Measurements from ENCODE around the gene CHST14. TPM values are rescaled to one million over a fixed set of nuclear protein-coding genes. Genes with fewer than 3 reads are reported as not detected.

Gene CHST14
- 1 to 10 TPM; 1.4 to 3.2 (median 2.2) TPM for polyA plus RNA-seq (ENCODE audit: low read depth in 6 of 6)

DNA sequence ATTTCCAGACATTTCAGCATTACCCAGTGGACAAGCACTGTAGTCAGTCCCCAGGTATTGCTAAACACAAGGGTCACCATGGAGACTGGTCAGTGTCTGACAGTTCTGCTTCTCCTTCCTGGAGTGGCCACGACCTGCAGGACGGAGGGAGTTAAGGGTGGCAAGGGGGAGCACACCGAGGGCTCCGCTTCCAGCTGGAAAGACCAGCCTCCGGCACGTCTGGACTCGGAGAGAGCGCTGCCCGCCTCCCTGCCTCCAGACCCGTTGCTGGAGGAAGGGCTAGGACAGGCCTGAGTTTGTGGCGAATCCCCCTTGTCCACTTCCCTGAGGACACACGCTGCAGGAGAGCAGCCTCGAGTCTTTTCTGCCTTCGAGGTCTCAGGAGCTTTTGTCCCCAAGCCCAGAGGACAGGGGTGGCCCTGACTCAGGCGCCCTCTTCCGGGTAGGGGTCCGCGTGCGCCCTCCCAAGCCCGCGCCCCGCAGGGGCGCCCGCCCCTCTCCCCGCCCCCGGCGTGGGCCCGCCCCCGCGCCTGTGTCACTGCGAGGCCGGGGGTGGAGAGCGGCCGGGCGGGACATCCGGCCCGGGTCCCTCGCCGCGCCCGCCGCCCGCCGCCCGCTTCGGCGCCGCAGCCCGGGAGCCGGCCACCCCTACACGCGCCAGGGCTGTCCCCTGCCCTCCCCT lies at the start of gene CHST14:
TSS of gene CHST14 (plus strand) at position 562 of the 682 bp plus-strand sequence. CDS start 230 bp downstream, outside the sequence.
- Mint-ChIP-seq H3K36me3 (no peaks in the 10 kb centered on the region), H3K27me3 (no peaks in the 10 kb centered on the region), H3K4me1 (peaks cover 5 to 26% (median 10%) of the 10 kb centered on the region in 3 donors), H3K27ac (peak within 1 kb of the TSS; percentile 66 to 95 (median 92)), H3K4me3 (peak within 1 kb of the TSS; percentile 86 to 95 (median 88)), H3K9me3 (no peaks in the 10 kb centered on the region)
- DNase-seq (peak; percentile 65), ATAC-seq (ENCODE audit: low read depth in 2 of 2) (peak; percentile 80 to 85)

DNA sequence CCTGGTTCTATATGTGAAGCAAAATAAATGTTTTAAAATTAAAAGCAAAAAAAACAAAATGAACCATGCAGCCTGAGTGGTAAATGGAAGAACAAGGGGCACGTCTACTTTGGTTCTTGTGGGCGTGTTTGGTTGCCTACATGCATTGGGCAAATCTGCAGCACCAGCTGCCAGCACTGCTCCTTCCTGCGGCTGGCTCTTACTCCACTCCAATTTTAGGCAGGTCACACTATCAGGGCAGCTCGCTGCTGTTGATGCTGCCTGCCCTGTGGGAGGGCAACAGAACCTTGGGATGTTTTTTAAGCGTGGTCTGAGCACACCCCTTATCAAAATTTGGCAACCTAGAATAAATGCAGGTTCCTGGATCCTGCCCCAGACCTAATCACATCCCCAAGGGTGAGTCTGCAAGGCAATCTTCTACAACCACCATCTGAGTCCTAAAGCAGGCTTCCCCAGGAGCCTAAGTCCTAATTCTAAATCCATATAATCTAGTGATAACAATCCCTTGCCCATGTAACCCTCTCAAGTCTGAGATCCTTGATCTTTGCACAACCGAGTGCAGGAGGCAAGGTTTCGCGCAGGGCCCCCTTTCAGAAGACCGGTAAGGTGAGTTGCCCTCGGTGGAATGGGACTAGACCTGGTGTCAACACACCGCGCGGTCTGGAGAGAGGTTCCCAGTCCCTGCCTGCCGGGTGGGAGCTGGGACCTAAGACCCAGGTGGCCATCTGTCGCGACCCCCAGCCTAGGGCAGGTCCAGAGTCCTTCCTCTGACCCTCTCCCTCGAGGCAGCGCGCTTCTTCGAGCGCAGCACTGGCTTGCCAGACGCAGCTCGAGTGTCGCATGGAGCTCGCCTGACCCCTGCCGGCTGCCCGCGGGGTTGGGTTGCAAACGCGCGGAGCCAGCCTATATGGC lies 49.3 kb upstream of the CHST14 start:
- Mint-ChIP-seq H3K27me3 (no peaks in the 10 kb centered on the region), H3K27ac (peak overlapping the region in 1 of 6 donors; percentile 47), H3K4me3 (no peak overlapping the region), H3K36me3 (peaks cover 0 to 7% of the 10 kb centered on the region in 2 donors), H3K9me3 (no peaks in the 10 kb centered on the region), H3K4me1 (peaks cover 0 to 8% (median 7%) of the 10 kb centered on the region in 3 donors)
- peak; percentile 71 for DNase-seq
- ATAC-seq (ENCODE audit: low read depth in 2 of 2), result peak; percentile 98 to 99

DNA sequence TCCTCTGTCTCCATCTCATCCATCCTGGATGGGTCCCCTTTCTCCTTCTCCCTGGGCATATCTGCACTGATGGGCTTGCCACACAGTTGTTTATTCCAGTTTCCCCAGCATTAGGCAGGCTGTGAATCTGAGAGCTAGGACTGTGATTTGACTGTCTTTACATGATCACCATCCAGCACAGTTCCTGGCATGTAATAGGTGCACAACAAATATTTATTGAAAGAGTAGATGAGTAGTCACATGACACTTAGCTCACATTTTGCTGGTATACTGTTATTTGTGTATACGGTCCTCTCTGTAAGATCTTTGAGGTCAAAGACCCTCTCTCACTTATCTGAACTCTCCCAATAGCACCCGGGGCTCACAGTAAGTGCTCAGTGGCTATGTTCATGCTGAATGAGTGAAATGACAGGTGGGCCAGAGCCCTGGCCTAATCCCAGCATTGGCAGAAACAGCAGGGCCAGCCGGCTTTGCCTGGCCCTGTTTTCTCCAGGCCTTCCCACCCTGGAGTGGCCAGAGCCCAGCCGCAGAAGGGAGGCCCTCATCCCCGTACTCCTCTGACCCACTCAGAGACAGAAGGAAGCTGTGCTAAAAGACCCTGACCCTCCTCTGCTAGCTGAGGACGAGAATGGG lies 46.2 kb upstream of the CHST14 start:
- Mint-ChIP-seq H3K4me1 (peaks cover 0 to 8% (median 7%) of the 10 kb centered on the region in 3 donors), H3K36me3 (peaks cover 0 to 7% of the 10 kb centered on the region in 2 donors), H3K4me3 (no peak overlapping the region)

DNA sequence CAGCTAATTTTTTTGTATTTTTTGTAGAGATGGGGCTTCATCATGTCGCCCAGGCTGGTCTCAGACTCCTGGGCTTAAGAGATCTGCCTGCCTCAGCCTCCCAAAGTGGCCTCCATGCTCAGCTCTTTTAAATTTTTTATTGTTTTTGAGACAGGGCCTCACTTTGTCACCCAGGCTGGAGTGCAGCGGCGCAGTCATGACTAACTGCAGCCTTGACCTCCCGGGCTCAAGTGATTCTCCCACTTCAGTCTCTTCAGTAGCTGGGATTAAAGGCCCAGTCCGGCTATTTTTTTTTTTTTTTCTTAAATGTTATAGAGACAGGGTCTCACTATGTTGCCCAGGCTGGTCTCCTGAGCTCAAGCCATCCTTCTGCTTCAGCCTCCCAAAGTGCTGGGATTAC lies 45.1 kb upstream of the CHST14 start:
- Mint-ChIP-seq H3K27me3 (no peaks in the 10 kb centered on the region), H3K4me1 (peaks cover 0 to 8% (median 7%) of the 10 kb centered on the region in 3 donors), H3K27ac (no peak overlapping the region), H3K9me3 (no peaks in the 10 kb centered on the region), H3K4me3 (no peak overlapping the region), H3K36me3 (peaks cover 0 to 7% of the 10 kb centered on the region in 2 donors)
- no peak for DNase-seq
- no peak for ATAC-seq (ENCODE audit: low read depth in 2 of 2)

More for the DNA sequence above, 46.2 kb upstream of the CHST14 start:
- H3K9me3 Mint-ChIP-seq, result no peaks in the 10 kb centered on the region
- DNase-seq (no peak), ATAC-seq (ENCODE audit: low read depth in 2 of 2) (no peak)
- H3K27me3 Mint-ChIP-seq, result no peaks in the 10 kb centered on the region
- H3K27ac Mint-ChIP-seq, result peak overlapping the region in 2 of 6 donors; percentile 5 to 65

DNA sequence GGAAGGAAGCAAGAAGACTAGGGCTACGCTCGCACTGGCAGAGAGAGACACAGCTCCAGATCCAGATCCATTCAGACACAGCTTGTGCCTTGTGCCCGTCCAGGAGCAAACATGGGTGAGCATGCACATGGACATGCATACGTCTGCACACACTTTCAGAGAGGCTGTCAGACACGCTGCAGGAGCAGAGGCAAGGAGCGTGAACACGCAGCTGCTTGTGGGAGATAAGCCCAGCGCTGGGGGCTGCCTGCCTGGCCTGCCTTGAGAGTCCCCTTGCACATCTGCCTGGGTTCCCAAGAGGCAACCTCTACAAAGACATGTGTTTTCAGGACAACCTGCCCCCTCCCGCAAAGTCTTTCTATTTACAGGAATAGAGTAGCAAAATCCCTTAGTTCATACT lies 43.6 kb upstream of the CHST14 start:
- no peak overlapping the region for H3K27ac Mint-ChIP-seq
- no peaks in the 10 kb centered on the region for H3K27me3 Mint-ChIP-seq
- ATAC-seq (ENCODE audit: low read depth in 2 of 2) (no peak), DNase-seq (no peak)
- H3K4me3 Mint-ChIP-seq, result no peak overlapping the region
- peaks cover 0 to 7% of the 10 kb centered on the region in 2 donors for H3K36me3 Mint-ChIP-seq
- no peaks in the 10 kb centered on the region for H3K9me3 Mint-ChIP-seq
- peaks cover 0 to under 1% (median 0%) of the 10 kb centered on the region in 3 donors for H3K4me1 Mint-ChIP-seq

DNA sequence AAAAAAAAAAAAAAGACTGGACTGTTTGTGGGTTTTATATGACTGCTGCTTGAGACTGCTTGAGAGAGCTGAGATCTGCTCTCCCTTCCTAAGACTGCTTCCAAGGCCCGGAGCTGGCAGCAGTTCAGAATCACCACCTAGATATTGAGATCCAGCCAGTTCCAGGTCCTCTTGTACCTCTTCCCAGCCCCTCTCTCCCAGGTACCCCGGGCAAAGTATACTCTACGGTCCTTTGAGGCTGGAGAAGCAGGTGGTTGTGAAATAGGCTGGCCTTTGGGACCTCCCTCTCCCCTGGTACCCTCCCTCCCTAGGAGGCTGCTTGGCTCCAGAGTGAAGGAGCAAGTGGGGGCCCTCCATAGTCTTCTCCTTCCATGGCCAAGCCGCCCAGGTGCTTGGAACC lies 42.6 kb upstream of the CHST14 start:
- Mint-ChIP-seq H3K4me1 (no peaks in the 10 kb centered on the region), H3K4me3 (no peak overlapping the region), H3K9me3 (no peaks in the 10 kb centered on the region), H3K27ac (no peak overlapping the region), H3K27me3 (no peaks in the 10 kb centered on the region), H3K36me3 (peaks cover 0 to 7% of the 10 kb centered on the region in 2 donors)
- no peak for DNase-seq
- no peak for ATAC-seq (ENCODE audit: low read depth in 2 of 2)

DNA sequence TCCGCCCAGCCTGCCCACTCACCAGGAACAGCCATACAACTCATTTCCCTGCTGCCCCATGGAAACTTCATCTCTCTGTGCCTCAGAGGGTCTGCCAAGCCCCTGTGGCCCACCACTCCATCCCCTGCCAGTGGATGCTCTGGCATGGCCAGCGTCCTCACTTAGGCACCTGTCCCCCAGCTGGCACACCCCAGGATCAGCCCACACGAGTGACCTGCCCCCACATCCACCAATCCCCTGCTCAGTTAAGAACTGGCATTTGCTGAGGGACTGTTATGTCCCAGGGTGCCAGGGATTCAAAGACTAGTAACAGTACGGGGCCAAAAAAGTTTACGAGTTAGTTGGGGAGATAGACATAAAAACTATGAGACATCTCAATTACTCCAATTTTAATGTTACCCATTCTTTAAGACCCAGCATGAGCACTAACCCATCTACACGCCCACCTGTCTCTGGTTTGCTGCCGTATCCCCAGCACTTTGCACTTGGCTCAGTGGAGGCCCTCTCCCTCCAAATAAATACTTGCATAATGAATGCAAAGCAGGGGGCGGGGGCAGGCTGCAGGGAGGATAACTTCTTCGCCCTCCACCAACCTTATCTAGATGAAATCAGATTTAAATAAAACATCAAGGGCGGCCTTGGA lies 41.6 kb upstream of the CHST14 start:
- no peak overlapping the region for H3K4me3 Mint-ChIP-seq
- DNase-seq (no peak), ATAC-seq (ENCODE audit: low read depth in 2 of 2) (no peak)
- peak overlapping the region in 1 of 6 donors; percentile 74 for H3K27ac Mint-ChIP-seq
- H3K9me3 Mint-ChIP-seq, result no peaks in the 10 kb centered on the region
- peaks cover 0 to 7% of the 10 kb centered on the region in 2 donors for H3K36me3 Mint-ChIP-seq
- no peaks in the 10 kb centered on the region for H3K4me1 Mint-ChIP-seq
- H3K27me3 Mint-ChIP-seq, result no peaks in the 10 kb centered on the region

DNA sequence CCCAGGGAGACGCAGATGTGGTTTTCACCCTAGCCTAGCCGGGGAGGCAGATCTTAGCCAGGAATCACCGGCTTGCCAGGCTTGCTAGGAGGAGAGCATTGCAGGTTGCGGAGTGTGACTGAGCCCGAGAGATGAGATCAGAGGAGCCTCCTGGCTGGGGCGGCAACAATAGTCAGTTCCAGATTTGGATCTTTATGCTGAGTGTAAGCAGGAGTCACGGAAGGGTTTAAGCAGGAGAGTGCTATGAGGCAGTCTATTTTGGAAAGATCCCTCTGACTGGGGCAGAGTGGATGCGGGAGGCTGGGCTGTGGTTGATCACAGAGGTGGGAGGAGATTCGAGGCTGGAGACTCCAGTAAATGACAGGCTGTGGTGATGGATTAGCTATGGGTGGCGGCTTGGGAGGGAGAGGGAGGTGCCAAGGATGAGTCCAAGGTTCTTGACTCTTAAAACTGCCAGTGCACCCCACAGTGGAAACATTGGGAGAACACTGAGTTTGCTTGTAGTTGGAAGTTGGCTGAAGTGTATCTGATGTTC lies 40.4 kb upstream of the CHST14 start:
- Mint-ChIP-seq H3K36me3 (peaks cover 0 to 7% of the 10 kb centered on the region in 2 donors), H3K27me3 (peaks cover 1 to 6% (median 4%) of the 10 kb centered on the region in 3 donors), H3K9me3 (peaks cover 0 to 2% (median 0%) of the 10 kb centered on the region in 7 donors), H3K4me1 (peaks cover 0 to 3% (median 0%) of the 10 kb centered on the region in 3 donors), H3K27ac (peak overlapping the region in 1 of 6 donors; percentile 79), H3K4me3 (no peak overlapping the region)
- DNase-seq (no peak), ATAC-seq (ENCODE audit: low read depth in 2 of 2) (no peak)

- H3K36me3 Mint-ChIP-seq, result no peaks in the 10 kb centered on the region
- DNase-seq (no peak), ATAC-seq (ENCODE audit: low read depth in 2 of 2) (no peak)
- H3K27ac Mint-ChIP-seq, result no peak overlapping the region
- H3K4me1 Mint-ChIP-seq, result peaks cover 32 to 39% (median 36%) of the 10 kb centered on the region in 3 donors
- H3K27me3 Mint-ChIP-seq, result peaks cover 23 to 52% (median 37%) of the 10 kb centered on the region in 3 donors
- peaks cover 0 to 3% (median 0%) of the 10 kb centered on the region in 7 donors for H3K9me3 Mint-ChIP-seq
- peak overlapping the region; percentile 13 to 72 (median 62) for H3K4me3 Mint-ChIP-seq
Measured at GRCh38 chr15:40435023-40435709, 35.6 kb upstream of the CHST14 start.

DNA sequence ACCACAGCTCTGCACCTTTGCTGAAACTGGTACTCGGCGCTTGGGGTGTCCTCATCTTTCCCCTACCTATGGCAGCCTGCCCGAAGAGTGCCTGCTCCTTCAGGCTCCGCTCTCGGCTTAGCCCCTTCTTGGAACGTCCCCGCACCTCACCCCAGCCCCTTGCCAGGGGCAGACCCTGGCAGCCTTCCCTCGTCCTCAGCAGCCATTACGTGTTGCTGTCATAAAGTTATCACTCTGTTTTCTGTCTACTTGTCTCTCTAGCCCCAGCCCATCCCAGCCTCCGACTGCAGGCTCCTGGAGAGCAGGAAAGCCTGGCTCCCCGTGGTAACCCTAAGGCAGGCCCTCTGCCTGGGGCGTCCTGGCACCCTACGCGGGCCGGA lies 35.1 kb upstream of the CHST14 start:
- Mint-ChIP-seq H3K4me3 (peak overlapping the region in 7 of 8 donors; percentile 13 to 72 (median 64)), H3K36me3 (no peaks in the 10 kb centered on the region), H3K27ac (no peak overlapping the region), H3K27me3 (peaks cover 23 to 52% (median 37%) of the 10 kb centered on the region in 3 donors), H3K4me1 (peaks cover 34 to 40% (median 37%) of the 10 kb centered on the region in 3 donors), H3K9me3 (peaks cover 0 to 3% (median 0%) of the 10 kb centered on the region in 7 donors)
- DNase-seq (no peak), ATAC-seq (ENCODE audit: low read depth in 2 of 2) (no peak)

- no peak overlapping the region for H3K27ac Mint-ChIP-seq
- ATAC-seq (ENCODE audit: low read depth in 2 of 2), result no peak
- peak overlapping the region; percentile 61 to 87 (median 76) for H3K4me3 Mint-ChIP-seq
- H3K9me3 Mint-ChIP-seq, result peaks cover 0 to 3% (median 0%) of the 10 kb centered on the region in 7 donors
- no peak for DNase-seq
- H3K36me3 Mint-ChIP-seq, result no peaks in the 10 kb centered on the region
- H3K27me3 Mint-ChIP-seq, result peaks cover 23 to 52% (median 37%) of the 10 kb centered on the region in 3 donors
- H3K4me1 Mint-ChIP-seq, result peaks cover 35 to 40% (median 37%) of the 10 kb centered on the region in 3 donors
Measured at GRCh38 chr15:40436116-40436891, 34.5 kb upstream of the CHST14 start.
